H9 (cell line): ENCODE results near the gene RHOC. TPM values are rescaled to one million over a fixed set of nuclear protein-coding genes. Genes with fewer than 3 reads are reported as not detected.

Source experiments
- DNase-seq: peaks from one replicate; pipeline ENCODE4 v3.0.0-alpha.2; 2017
- H2AFZ ChIP-seq: one replicate; pipeline ENCODE4 v1.6.1; 2013; ENCODE audit warnings: mild to moderate bottlenecking, low read length, control low read depth, moderate library complexity
- H2AK5ac ChIP-seq: 2 replicates; pipeline ENCODE4 v1.6.1; 2013; ENCODE audit warnings: low read length, control low read depth, mixed read lengths; ENCODE audit not compliant: insufficient read length
- H2BK120ac ChIP-seq: one replicate; pipeline ENCODE4 v1.6.1; 2013; ENCODE audit warnings: low read depth, mild to moderate bottlenecking, low read length, control low read depth, inconsistent platforms; ENCODE audit not compliant: poor library complexity, severe bottlenecking
- H2BK12ac ChIP-seq: 2 replicates; pipeline ENCODE4 v1.6.1; 2013; ENCODE audit warnings: low read length, control low read depth, mixed read lengths, low read depth; ENCODE audit not compliant: insufficient read length
- H2BK15ac ChIP-seq: 2 replicates; pipeline ENCODE4 v1.6.1; 2013; ENCODE audit warnings: low read depth, low read length, control low read depth
- H2BK20ac ChIP-seq: one replicate; pipeline ENCODE4 v1.6.1; 2013; ENCODE audit warnings: low read depth, mild to moderate bottlenecking, low read length, control low read depth, inconsistent platforms; ENCODE audit not compliant: poor library complexity, severe bottlenecking
- H2BK5ac ChIP-seq: 2 replicates; pipeline ENCODE4 v1.6.1; 2013; ENCODE audit warnings: low read length, control low read depth, mixed read lengths; ENCODE audit not compliant: insufficient read length
- H3K14ac ChIP-seq: 2 replicates; pipeline ENCODE4 v1.6.1; 2013; ENCODE audit warnings: low read length, control low read depth; ENCODE audit not compliant: insufficient read depth
- H3K18ac ChIP-seq: 2 replicates; pipeline ENCODE4 v1.6.1; 2013; ENCODE audit warnings: low read depth, mild to moderate bottlenecking, mixed read lengths, low read length, control low read depth; ENCODE audit not compliant: insufficient read length
- H3K23ac ChIP-seq: 2 replicates; pipeline ENCODE4 v1.6.1; 2013; ENCODE audit warnings: low read length, control low read depth, mixed read lengths, low read depth; ENCODE audit not compliant: insufficient read length
- H3K23me2 ChIP-seq: 2 replicates; pipeline ENCODE4 v1.6.1; 2013; ENCODE audit warnings: low read depth, mild to moderate bottlenecking, mixed read lengths, low read length, control low read depth; ENCODE audit not compliant: insufficient read length, poor library complexity, severe bottlenecking
- H3K27ac ChIP-seq: 2 replicates; pipeline ENCODE4 v1.5.1; 2013; ENCODE audit warnings: low read length, control low read depth, mixed read lengths, low read depth; ENCODE audit not compliant: insufficient read length
- H3K27me3 ChIP-seq: 2 replicates; pipeline ENCODE4 v1.6.1; 2013; ENCODE audit warnings: low read length, control low read depth, inconsistent platforms; ENCODE audit not compliant: insufficient read depth
- H3K4ac ChIP-seq: 2 replicates; pipeline ENCODE4 v1.6.1; 2013; ENCODE audit warnings: low read depth, mild to moderate bottlenecking, control low read depth, inconsistent platforms, low read length, moderate library complexity
- H3K4me1 ChIP-seq: 2 replicates; pipeline ENCODE4 v1.6.1; 2013; ENCODE audit warnings: low read length, control low read depth, inconsistent platforms; ENCODE audit not compliant: insufficient read depth
- H3K4me2 ChIP-seq: 2 replicates; pipeline ENCODE4 v1.6.1; 2013; ENCODE audit warnings: low read length, control low read depth, mixed read lengths; ENCODE audit not compliant: insufficient read length, insufficient read depth
- H3K56ac ChIP-seq: 2 replicates; pipeline ENCODE4 v1.6.1; 2013; ENCODE audit warnings: low read depth, mild to moderate bottlenecking, mixed read lengths, low read length, control low read depth; ENCODE audit not compliant: insufficient read length
- H3K79me1 ChIP-seq: 2 replicates; pipeline ENCODE4 v1.6.1; 2013; ENCODE audit warnings: low read depth, mild to moderate bottlenecking, moderate library complexity, low read length, control low read depth, inconsistent platforms; ENCODE audit not compliant: insufficient read depth, poor library complexity, severe bottlenecking
- H3K79me2 ChIP-seq: 2 replicates; pipeline ENCODE4 v1.6.1; 2013; ENCODE audit warnings: low read length, control low read depth, inconsistent platforms; ENCODE audit not compliant: insufficient read depth
- H3K9ac ChIP-seq: 2 replicates; pipeline ENCODE4 v1.6.1; 2013; ENCODE audit warnings: low read length, control low read depth, mixed read lengths; ENCODE audit not compliant: insufficient read length; ENCODE audit errors: extremely low read depth
- H3K9me3 ChIP-seq: one replicate; pipeline ENCODE4 v1.6.1; 2013; ENCODE audit warnings: low read depth, low read length, inconsistent platforms; ENCODE audit not compliant: control insufficient read depth
- H3T11ph ChIP-seq: one replicate; pipeline ENCODE4 v1.6.1; 2013; ENCODE audit warnings: mild to moderate bottlenecking, low read length, control low read depth, inconsistent platforms
- H4K20me1 ChIP-seq: one replicate; pipeline ENCODE4 v1.6.1; 2013; ENCODE audit not compliant: control insufficient read depth, insufficient read length, insufficient read depth
- H4K5ac ChIP-seq: 2 replicates; pipeline ENCODE4 v1.6.1; 2013; ENCODE audit warnings: low read depth, mild to moderate bottlenecking, mixed read lengths, low read length, control low read depth; ENCODE audit not compliant: insufficient read length
- H4K8ac ChIP-seq: replicated peaks from 2 replicates; pipeline ENCODE4 v1.6.1; 2013; ENCODE audit warnings: low read length, control low read depth, mixed read lengths, low read depth; ENCODE audit not compliant: insufficient read length
- H4K91ac ChIP-seq: 2 replicates; pipeline ENCODE4 v1.6.1; 2013; ENCODE audit warnings: low read depth, mild to moderate bottlenecking, moderate library complexity, mixed read lengths, low read length, control low read depth; ENCODE audit not compliant: insufficient read length
- H3K27ac Mint-ChIP-seq, 3 experiments: 2 replicates in 2 of 3; 3 replicates in 1 of 3; pipeline ENCODE4 v1.8.0; 2020 to 2021; ENCODE audit warnings: mixed read lengths in 3 of 3, mild to moderate bottlenecking in 1 of 3, moderate library complexity in 1 of 3
- H3K27me3 Mint-ChIP-seq: 2 replicates; pipeline ENCODE4 v1.8.0; 2021; ENCODE audit warnings: low read depth, mild to moderate bottlenecking, moderate library complexity, mixed read lengths
- H3K36me3 Mint-ChIP-seq, 3 experiments: 2 replicates in 2 of 3; 3 replicates in 1 of 3; pipeline ENCODE4 v1.8.0; 2020 to 2021; ENCODE audit warnings: low read depth in 3 of 3, mixed read lengths in 3 of 3; ENCODE audit not compliant: insufficient read depth in 1 of 3
- H3K4me1 Mint-ChIP-seq, 2 experiments: 2 replicates each; pipeline ENCODE4 v1.8.0; 2020; ENCODE audit warnings: mixed read lengths in 2 of 2
- H3K4me3 Mint-ChIP-seq, 2 experiments: 2 replicates in 1 of 2; 3 replicates in 1 of 2; pipeline ENCODE4 v1.8.0; 2020 to 2021; ENCODE audit warnings: mild to moderate bottlenecking in 2 of 2, mixed read lengths in 2 of 2, moderate library complexity in 1 of 2
- H3K9me3 Mint-ChIP-seq, 2 experiments: 2 replicates in 1 of 2; 3 replicates in 1 of 2; pipeline ENCODE4 v1.8.0; 2020; ENCODE audit warnings: mild to moderate bottlenecking in 2 of 2, mixed read lengths in 2 of 2, moderate library complexity in 1 of 2
- WGBS: extraction: QIAGEN DNeasy Blood & Tissue Kit; methylation state at CpG from one replicate; pipeline ENCODE4 v1.1.7; 2013; ENCODE audit warnings: missing lambda C conversion rate, low lambda C conversion rate, mixed read lengths; ENCODE audit not compliant: insufficient read length; ENCODE audit errors: extremely low coverage; 5-methylcytosine and 5-hydroxymethylcytosine counted together
- total RNA-seq: library from RNA; stranded (reverse); gene quantifications from 2 replicates; pipeline ENCODE4 v1.2.1, GENCODE V29; 2021
- TF ChIP-seq, protein P1 (sequence below): fragments of 200-600 bp; sonication (generic); conservative IDR thresholded peaks from 3 replicates; pipeline ENCODE4 v1.8.0; 2021; ENCODE audit warnings: antibody characterized with exemption, mild to moderate bottlenecking

RHOC gene
- total RNA-seq, 1 experiment from 2014 or later, result 68.9 TPM

GRCh38 chr1:112702420-112703261 lies 4.3 kb downstream of the RHOC start:
- no peak overlapping the region for H3K14ac ChIP-seq
- no peak overlapping the region for H3K23ac ChIP-seq
- Mint-ChIP-seq H3K9me3 (no peaks in the 10 kb centered on the region; a peak in 1 of 5 replicates), H3K4me1 (peaks cover 78 to 89% of the 10 kb centered on the region in 2 experiments), H3K36me3 (peaks cover 18 to 55% (median 46%) of the 10 kb centered on the region in 3 experiments; a peak in 6 of 7 replicates), H3K27me3 (peaks cover 55% of the 10 kb centered on the region), H3K27ac (no peak overlapping the region; a peak in 1 of 7 replicates), H3K4me3 (0 out of 5 replicates have a peak overlapping the region, but pooled peaks of 1 of the 2 experiments have one; percentile 12)
- TF ChIP-seq, protein P1, sequence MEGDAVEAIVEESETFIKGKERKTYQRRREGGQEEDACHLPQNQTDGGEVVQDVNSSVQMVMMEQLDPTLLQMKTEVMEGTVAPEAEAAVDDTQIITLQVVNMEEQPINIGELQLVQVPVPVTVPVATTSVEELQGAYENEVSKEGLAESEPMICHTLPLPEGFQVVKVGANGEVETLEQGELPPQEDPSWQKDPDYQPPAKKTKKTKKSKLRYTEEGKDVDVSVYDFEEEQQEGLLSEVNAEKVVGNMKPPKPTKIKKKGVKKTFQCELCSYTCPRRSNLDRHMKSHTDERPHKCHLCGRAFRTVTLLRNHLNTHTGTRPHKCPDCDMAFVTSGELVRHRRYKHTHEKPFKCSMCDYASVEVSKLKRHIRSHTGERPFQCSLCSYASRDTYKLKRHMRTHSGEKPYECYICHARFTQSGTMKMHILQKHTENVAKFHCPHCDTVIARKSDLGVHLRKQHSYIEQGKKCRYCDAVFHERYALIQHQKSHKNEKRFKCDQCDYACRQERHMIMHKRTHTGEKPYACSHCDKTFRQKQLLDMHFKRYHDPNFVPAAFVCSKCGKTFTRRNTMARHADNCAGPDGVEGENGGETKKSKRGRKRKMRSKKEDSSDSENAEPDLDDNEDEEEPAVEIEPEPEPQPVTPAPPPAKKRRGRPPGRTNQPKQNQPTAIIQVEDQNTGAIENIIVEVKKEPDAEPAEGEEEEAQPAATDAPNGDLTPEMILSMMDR, result no peak
- no peak for DNase-seq
- peaks cover 7% of the 10 kb centered on the region; the same call in 1 of the 2 replicates for H3K27me3 ChIP-seq
- no peak overlapping the region for H3K18ac ChIP-seq
- H3K4ac ChIP-seq, result no peak overlapping the region
- no peak overlapping the region for H2BK20ac ChIP-seq
- H2BK5ac ChIP-seq, result no peak overlapping the region
- no peak overlapping the region for H2BK120ac ChIP-seq
- peaks cover 4% of the 10 kb centered on the region for H4K20me1 ChIP-seq
- peaks cover 12% of the 10 kb centered on the region for H3K23me2 ChIP-seq
- no peak overlapping the region for H3K56ac ChIP-seq
- no peak overlapping the region for H3K9ac ChIP-seq
- WGBS, result no CpG with 5 or more reads among the region's 12 CpGs
- no peak overlapping the region for H3T11ph ChIP-seq
- H4K8ac ChIP-seq, result no peak overlapping the region
- H4K5ac ChIP-seq, result no peak overlapping the region
- H2AK5ac ChIP-seq, result no peak overlapping the region
- no peak overlapping the region for H3K27ac ChIP-seq
- no peak overlapping the region for H2BK12ac ChIP-seq
- H2BK15ac ChIP-seq, result no peak overlapping the region
- H3K79me1 ChIP-seq, result no peaks in the 10 kb centered on the region
- peaks cover 13% of the 10 kb centered on the region for H3K4me1 ChIP-seq
- H2AFZ ChIP-seq, result no peak overlapping the region
- no peaks in the 10 kb centered on the region for H3K79me2 ChIP-seq
- no peak overlapping the region for H4K91ac ChIP-seq
- H3K9me3 ChIP-seq, result no peaks in the 10 kb centered on the region
- no peak overlapping the region for H3K4me2 ChIP-seq
